C4-2B (cell line): ENCODE results near the gene ALPP.
"Not testable (repeated sequence)": the region's sequence is repeated elsewhere in the genome, so short reads cannot be mapped to it uniquely, and the experiment has no call there.

Source experiments
- H3K27ac ChIP-seq: fragments of 450-650 bp; 2 replicates; pipeline ENCODE4 v1.5.1; 2017
- CTCF ChIP-seq: fragments of 450-650 bp; conservative IDR thresholded peaks from 2 replicates; pipeline ENCODE4 v1.5.1; 2017; ENCODE audit warnings: mild to moderate bottlenecking
- ZFX ChIP-seq: fragments of 450-650 bp; IDR thresholded peaks from 2 replicates; pipeline ENCODE4 v1.6.1; 2017

The ALPP gene

DNA sequence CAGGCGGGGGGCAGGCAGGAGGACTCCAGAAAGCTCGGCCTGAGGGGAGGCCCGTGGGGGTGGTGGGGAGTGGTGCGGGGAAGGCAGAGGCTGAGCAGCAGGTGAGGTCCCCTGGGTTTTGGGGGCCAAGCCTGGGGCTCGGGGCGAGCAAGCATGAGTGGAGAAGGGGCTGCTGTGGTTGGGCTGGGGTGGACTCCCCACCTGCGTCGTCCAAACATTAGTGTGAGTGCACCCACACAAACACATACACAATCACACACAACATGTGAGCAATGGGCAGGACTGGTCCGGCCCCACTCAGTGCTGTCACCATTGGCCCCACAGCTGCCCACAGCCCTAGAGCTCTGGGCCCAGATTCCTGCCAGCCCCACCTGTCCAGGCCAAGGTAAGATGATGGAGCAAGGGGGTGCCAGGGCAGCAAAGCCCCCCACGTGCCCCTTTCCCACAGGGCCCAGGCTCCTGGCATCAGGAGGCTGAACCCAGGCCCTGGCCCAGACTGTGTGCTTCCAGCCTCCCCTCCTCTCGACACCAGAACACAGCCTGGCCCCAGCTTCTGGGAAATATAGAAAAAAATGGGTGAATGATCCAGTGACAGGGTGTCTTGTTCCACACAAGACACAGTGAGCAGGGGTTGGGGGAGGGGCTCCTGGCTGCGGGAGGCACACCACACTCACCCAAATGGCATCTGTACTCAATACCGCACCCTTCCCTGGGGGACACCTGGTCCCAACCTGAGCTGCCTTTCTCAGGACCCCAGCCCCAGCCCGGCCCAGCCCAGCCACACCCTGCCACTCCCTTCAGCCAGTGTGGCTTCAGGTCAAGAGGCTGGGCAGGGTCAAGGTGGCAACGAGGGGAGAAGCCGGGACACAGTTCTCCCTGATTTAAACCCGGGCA lies 463 bp upstream of the ALPP start:
- H3K27ac ChIP-seq, result no peak overlapping the region
- TF ChIP-seq CTCF, result no peak
- no peak for TF ChIP-seq ZFX

DNA sequence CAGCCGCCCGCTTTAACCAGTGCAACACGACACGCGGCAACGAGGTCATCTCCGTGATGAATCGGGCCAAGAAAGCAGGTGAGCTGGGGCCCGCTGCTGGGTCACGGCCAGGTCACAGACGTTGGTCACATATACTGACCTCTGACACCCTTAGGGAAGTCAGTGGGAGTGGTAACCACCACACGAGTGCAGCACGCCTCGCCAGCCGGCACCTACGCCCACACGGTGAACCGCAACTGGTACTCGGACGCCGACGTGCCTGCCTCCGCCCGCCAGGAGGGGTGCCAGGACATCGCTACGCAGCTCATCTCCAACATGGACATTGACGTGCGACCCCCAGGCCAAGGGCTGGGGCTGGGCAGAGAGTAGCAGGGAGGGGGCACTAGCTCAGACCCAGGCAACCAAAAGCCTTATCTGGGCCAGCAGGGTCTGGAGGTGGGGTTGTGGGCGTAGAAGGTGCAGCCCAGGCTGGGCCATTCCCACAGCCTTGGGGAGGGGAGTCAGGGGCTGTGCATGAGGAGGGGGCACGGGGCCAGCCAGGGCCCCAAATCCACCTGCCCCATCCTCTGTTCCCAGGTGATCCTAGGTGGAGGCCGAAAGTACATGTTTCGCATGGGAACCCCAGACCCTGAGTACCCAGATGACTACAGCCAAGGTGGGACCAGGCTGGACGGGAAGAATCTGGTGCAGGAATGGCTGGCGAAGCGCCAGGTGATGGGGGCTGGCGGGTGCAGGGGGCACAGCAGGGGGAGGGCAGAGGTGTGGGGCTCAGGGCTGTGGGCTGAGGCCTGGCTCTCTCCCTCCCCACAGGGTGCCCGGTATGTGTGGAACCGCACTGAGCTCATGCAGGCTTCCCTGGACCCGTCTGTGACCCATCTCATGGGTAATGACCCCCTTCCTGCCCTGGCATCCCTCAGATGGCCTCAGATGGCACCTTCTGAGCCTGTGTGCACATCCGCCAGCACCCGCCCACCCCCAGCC lies 1.3 kb downstream of the ALPP start:
- H3K27ac ChIP-seq, result not testable (repeated sequence)

GRCh38 chr2:232381204-232382031 lies 2.9 kb downstream of the ALPP start:
- not testable (repeated sequence) for H3K27ac ChIP-seq

DNA sequence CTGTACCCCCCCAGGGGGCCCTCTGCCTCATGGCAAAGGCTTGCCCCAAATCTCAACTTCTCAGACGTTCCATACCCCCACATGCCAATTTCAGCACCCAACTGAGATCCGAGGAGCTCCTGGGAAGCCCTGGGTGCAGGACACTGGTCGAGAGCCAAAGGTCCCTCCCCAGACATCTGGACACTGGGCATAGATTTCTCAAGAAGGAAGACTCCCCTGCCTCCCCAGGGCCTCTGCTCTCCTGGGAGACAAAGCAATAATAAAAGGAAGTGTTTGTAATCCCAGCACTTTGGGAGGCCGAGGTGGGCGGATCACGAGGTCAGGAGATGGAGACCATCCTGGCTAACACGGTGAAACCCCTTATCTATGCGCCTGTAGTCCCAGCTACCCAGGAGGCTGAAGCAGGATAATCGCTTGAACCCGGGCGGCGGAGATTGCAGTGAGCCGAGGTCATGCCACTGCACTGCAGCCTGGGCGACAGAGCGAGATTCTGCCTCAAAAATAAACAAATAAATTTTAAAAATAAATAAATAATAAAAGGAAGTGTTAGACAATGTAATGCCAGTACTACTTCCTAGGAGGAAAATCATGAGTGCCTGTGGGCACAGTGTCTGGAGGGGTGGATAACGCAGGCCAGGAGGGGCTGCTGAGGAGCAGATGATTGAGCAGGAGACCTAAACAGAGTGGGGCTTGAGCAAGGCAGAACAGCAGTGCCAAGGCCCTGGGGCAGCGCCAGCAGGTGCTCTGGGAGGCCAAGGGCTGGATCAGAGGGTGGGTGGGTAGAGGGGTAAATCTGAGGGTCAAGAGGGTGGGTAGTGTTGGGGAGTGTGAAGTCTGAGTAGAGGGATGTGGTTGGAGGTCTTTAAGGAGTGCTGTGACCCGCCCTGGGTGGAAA lies 4.0 kb downstream of the ALPP start:
- no peak for TF ChIP-seq CTCF
- TF ChIP-seq ZFX, result no peak

GRCh38 chr2:232384466-232384865 lies 5.9 kb downstream of the ALPP start:
- no peak for TF ChIP-seq ZFX
- no peak for TF ChIP-seq CTCF
- no peak overlapping the region for H3K27ac ChIP-seq

More for the DNA sequence above, 4.0 kb downstream of the ALPP start:
- H3K27ac ChIP-seq, result no peak overlapping the region

- not testable (repeated sequence) for H3K27ac ChIP-seq
Observed at GRCh38 chr2:232385058-232385457, 6.5 kb downstream of the ALPP start.

DNA sequence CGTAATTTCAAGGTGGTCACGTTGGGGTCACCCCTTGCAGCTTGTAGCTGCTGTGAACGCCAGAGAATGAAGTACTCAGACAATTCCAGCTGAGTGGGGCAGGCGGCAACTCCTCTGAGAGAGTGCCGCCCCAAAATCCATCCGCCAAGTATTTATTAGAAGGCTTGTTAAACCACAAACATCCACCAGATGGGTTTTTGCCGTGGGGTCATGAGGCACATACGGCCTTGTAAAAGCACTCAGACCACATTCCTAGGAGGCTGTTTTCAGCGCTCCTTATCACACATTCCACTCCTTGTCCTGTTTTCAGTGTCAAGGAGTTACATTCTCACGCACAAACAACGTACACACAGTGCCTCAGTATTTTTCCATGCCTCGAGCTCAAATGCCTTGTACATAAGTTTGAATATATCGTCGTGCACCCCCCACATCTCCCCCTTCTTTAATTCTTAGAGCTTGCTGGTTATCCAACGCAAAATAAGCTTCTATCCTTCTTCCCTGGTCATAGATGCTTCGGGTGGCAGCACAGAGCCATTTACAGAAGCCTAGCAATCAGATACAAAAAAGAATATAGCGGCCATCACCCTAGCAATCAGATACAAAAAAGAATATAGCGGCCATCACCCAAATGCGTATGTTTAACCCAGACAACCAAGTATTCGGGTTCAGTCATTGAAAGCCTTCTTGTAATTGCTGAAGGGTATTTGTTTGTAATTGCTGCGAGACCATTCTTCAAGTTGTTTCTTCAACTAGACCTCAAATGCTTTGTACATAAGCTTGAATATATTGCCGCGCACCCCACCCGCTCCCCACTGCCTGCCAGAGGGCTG lies 7.3 kb downstream of the ALPP start:
- no peak for TF ChIP-seq ZFX
- TF ChIP-seq CTCF, result no peak
- no peak overlapping the region for H3K27ac ChIP-seq

DNA sequence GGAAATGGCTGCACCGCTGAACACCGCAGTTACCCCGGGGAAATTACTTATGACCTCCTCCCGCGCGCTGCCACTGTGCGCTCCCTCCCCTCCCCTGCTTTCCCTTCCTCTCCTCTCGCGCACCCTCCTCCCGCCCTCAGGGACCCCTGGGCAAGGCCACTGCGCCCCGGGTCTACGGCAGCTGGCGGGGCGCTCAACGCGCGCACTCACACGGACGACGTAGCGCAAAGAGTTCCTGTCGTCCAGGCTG lies 7.9 kb downstream of the ALPP start:
- no peak for TF ChIP-seq CTCF
- no peak overlapping the region for H3K27ac ChIP-seq
